HS-5 (cell line): ENCODE measurements around the gene TAF4.
"Not testable (repeated sequence)": the region's sequence is repeated elsewhere in the genome, so short reads cannot be mapped to it uniquely, and the experiment has no call there.

Experiments
- DNase-seq: peaks from one replicate; pipeline ENCODE4 v3.0.0-alpha.2; 2012; ENCODE audit warnings: low read depth

The TAF4 gene, protein sequence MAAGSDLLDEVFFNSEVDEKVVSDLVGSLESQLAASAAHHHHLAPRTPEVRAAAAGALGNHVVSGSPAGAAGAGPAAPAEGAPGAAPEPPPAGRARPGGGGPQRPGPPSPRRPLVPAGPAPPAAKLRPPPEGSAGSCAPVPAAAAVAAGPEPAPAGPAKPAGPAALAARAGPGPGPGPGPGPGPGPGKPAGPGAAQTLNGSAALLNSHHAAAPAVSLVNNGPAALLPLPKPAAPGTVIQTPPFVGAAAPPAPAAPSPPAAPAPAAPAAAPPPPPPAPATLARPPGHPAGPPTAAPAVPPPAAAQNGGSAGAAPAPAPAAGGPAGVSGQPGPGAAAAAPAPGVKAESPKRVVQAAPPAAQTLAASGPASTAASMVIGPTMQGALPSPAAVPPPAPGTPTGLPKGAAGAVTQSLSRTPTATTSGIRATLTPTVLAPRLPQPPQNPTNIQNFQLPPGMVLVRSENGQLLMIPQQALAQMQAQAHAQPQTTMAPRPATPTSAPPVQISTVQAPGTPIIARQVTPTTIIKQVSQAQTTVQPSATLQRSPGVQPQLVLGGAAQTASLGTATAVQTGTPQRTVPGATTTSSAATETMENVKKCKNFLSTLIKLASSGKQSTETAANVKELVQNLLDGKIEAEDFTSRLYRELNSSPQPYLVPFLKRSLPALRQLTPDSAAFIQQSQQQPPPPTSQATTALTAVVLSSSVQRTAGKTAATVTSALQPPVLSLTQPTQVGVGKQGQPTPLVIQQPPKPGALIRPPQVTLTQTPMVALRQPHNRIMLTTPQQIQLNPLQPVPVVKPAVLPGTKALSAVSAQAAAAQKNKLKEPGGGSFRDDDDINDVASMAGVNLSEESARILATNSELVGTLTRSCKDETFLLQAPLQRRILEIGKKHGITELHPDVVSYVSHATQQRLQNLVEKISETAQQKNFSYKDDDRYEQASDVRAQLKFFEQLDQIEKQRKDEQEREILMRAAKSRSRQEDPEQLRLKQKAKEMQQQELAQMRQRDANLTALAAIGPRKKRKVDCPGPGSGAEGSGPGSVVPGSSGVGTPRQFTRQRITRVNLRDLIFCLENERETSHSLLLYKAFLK

DNA sequence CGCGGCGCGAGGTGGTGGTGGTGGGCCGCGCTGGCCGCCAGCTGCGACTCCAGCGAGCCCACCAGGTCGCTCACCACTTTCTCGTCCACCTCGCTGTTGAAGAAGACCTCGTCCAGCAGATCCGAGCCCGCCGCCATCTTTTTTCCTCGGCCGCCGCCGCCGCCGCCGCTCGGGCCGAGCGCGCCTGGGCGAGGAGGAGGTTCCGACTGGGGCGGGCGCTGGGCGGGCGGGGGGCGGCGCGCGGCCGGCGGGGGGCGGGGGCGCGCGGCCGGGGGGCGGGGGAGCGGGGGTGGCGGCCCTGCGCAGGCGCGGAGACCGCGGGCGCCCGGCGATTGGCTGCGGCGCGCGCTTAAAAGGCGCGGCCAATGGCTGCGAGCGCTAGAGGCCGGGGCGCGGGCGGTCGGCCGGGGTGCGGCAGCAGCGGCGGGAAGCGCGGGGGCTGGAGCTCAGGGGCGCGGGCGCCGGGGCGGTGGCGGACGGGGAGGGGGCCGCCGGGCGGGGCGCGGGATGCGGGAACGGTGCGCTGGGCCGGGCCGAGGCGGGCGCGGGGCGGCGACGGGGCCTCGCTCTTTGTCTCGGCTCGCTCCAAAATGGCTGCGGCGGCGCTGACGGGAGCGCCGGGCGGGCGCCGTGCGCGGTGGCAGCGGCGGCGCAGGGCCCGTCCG is at the start of gene TAF4:
Gene TAF4, minus strand, starts transcription at position 208 of the 665 bp plus-strand sequence. Its CDS starts 71 bp downstream, at position 137.
- no peak for DNase-seq

DNA sequence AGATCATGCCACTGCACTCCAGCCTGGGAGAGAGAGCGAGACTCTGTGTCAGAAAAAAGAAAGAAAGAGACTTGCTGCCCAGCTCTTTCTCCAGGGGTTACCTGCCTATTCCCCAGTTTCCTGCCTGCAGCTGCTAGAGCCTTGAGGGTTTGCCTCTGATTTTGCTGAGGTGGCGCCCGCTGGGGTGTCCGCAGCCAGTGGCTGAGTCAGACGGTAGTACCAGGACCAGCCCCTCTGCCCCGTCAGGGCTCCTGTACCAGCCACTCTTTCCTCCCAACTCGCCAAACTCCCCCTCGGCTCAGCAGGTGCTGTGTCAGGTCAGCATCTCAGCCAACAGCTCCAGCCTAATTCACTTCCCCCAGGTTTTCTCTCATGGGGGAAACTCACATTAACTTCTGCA is 49.2 kb upstream of the TAF4 start:
- DNase-seq, result no peak

DNA sequence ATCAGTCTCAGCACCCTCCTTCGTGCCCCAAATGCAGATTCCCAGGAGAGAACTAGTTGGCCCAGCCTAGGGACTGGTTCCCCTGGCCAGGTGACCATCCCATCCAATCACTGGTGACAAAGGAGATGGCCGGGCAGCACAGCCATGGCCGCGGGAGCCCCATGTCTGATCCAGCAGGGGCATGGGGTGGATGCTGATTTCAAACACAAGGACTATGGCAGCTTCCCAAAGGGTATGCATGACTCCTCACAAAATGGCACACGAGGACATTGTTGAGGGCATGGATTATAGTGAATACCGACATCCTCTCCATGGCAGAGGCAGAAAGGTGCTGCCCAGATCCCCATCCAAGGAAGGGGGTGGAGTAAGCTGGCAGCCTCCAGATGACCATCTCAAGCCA is 46.7 kb upstream of the TAF4 start:
- no peak for DNase-seq

DNA sequence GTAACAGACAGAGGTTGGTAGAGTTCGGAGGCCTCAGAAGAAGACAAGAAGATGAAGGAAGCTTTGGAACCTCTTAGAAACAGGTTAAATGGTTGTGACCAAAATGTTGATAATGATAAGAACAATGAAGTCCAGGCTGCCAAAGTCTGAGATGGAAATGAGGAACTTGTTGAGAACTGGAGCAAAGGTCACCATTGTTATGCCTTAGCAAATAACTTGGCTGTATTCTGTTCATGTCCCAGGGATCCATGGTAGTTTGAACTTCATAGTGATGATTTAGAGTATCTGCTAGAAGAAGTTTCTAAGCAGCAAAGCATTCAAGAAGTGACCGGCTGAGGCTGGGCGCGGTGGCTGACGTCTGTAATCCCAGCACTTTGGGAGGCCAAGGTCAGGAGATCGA is 45.5 kb upstream of the TAF4 start:
- DNase-seq, result no peak

DNA sequence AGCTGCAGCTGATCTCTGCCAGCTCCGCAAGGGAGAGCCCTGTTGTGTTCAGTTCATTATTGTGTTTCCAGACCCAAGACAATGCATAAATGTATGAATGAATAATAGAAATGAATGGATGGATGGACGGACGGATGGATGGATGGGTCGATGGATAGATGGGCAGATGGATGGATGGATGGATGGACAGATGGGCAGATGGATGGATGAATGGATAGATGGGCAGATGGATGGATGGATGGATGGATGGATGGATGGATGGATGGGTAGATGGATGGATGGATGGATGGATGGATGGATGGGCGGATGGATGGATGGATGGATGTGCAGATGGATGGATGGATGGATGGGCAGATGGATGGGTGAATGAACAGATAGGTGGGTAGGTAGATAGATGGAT is 39.9 kb upstream of the TAF4 start:
- no peak for DNase-seq

DNA sequence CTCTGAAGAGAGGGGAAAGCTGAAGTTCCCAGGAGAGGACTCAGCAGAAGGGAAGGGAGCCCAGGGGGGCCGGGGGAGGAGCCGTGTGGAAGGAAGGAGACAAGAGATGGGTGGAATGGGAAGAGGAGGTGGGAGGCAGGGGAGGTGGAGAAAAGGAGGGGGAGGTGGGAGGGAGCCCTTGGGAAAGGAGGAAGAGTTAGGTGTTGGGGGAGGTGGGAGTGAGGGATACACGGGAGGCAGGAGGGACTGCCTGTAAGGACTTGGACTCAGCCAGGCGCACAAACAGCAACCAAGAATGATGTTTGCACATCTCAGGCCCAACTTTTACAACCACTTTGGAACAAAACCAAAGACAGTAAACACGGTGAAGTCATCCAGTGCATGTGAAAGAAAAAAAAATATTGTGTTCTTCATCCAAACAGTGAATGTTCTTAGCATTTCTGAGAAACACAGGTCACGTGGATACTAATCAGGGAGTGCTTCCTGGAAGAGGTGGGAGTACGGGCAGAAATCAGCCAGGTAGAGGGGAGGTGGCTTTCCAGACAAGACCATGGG is 39.2 kb upstream of the TAF4 start:
- DNase-seq, result no peak

DNA sequence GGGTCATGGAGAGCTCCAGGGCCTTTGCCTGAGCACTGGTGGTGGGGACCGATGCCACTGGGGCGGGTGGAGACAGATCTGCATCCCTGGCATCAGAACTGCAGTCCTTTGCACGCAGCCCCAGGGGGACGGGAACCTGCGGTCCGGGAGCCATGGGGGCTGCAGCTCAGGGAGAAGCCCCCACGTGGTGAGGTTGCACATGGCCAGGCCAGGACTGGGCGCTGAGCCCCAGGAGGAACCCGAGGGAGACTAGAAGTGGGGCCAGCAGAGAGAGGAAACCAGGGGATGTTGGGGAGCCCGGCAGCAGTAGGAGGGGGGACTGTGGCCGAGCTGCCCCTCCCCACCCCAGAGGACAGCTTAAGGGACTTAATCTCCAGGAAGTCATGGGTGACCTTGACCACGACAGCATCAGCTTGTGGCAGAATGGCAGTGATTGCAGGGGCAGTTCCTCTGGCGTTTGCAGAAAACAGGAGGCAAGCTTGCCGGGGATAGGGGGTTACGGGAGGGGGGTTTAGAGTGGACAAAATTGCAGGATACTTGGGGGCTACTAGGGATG is 38.6 kb upstream of the TAF4 start:
- no peak for DNase-seq

DNA sequence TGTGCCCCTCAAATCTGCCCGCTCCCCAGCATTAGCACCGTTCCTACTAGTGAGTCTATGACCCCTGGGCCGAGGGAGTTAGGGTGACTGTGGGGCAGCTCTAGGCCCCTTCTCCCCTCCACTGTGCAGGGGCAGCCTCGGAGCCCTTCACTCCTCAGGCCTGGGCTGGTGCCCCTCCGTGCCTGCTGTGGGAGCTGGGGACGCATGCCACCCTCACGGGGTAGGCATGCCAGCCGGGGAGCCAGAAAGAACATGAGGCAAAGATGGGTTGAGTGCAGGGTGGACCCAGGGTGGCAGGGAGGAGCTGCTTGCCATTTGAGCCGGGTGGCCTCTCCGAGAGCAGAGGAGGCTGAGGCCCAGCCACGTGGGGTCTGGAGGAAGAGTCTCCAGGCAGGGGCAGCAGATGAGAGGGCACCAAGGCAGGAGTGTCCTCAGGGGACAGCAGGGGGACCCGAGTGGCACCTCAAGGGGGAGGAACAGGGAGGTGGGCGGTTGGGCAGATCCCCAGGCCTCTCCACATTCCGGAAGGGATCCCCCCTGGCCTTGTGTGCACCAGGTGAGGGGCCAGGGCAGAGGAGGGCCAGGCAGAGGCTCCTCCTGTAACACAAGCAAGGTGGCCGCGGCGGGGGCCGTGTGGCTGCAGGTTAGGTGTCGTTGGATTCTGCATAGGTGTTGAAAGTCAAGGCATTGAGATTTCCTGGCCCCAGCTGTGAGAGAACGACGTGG is 38.0 kb upstream of the TAF4 start:
- DNase-seq, result no peak

DNA sequence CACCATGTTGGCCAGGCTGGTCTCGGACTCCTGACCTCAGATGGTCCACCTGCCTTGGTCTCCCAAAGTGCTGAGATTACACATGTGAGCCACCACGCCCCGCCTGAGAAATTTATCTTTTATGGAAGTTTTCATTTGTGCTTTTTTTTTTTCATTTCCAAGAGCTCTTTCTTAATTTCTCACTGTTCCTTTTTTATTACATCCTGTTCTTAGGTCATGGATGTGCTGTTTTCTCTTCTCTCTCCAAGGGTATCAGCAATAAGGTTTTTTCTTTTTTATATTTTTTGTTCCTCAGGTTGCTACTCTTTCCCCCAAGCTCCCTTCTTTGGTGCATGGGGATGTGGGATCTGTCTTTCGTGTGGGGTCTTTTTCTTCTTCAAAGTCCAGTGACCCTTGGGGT is 35.4 kb upstream of the TAF4 start:
- DNase-seq, result no peak

DNA sequence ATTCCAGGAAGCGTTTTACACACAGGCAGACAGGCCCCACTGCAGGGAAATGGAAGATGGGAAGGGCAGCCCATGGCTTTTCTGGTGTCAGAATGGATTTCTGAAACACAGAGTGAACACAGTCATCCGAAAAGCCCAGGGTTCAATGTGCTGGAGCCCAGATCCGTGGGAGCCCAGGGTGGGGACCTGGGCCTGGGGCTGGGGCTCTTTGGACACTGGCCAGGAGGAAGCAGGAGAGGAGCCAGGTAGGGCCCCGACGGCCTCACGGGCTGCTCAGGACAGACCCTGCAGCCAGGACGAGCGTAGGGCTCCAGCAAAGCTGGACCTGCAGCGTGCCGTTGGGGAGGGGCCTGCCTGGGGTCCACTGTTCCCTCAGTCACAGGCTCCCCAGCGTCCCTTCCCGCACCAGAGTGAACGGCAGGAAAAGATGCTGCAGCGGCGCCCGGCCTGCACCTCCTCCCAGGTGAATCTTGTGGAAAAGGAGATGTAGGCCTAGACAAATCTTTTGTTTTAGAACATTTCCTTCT is 32.3 kb upstream of the TAF4 start:
- no peak for DNase-seq

DNA sequence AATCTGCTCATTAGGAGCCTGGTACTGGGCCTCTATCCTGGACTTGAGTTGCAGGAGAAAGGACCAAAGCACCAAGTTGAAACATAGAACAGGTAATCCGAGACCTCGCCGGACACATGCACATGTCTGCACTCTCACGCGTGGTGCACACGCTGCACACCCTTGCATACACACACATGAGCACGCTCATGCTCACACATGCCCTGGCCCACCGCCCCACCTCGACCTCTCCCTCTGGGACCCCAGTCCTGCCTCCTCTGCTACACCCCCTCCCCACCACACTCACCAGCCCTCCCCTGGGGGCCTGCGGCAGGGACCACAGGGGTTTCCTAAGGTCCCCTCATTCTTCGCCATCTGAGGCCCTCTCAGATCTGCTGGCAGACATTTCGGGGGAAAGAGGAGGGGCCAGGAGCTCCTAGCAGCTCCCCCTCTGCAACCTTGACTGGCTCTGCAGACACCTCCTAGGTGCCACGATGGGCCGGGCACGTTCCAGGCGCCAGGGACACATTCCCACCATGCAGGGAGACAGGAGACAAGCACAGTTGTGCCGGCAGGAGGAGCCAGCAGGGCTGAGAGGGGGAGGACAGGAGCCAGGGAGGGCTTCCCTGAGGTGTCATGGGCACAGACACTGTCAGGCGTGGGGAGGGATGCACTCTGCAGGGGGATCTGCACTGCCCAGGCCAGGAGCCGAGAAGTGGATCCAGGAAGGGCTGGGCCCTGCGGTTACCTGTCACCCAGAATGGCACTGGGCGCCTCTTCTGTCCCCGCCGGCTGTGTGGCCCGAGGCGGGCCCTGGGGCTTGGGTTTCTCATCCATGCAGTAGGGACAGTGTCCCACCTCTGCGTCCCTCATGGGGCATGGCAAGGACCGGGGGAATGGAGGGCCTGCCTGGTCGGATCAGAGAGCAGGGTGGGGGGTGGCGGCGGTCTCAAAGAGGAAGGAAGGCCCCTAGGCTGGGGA is 31.0 kb upstream of the TAF4 start:
- DNase-seq, result no peak

DNA sequence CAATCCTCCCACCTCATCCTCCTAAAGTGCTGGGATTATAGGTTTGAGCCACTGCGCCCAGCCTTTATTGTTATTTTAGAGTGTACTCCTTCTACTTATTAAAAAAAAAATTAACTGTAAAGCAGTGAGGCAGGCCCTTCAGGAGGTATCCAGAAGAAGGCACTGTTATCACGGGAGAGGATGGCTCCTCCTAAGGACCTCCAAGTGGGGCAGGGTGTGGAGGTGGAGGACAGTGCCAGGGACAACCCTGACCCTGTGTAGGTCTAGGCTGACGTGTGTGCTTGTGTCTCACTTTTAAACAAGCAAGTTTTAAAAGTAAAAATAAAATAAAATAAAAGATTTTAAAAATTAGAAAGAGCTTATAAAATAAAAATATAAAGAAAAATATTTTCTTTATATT is 23.7 kb upstream of the TAF4 start:
- DNase-seq, result no peak

DNA sequence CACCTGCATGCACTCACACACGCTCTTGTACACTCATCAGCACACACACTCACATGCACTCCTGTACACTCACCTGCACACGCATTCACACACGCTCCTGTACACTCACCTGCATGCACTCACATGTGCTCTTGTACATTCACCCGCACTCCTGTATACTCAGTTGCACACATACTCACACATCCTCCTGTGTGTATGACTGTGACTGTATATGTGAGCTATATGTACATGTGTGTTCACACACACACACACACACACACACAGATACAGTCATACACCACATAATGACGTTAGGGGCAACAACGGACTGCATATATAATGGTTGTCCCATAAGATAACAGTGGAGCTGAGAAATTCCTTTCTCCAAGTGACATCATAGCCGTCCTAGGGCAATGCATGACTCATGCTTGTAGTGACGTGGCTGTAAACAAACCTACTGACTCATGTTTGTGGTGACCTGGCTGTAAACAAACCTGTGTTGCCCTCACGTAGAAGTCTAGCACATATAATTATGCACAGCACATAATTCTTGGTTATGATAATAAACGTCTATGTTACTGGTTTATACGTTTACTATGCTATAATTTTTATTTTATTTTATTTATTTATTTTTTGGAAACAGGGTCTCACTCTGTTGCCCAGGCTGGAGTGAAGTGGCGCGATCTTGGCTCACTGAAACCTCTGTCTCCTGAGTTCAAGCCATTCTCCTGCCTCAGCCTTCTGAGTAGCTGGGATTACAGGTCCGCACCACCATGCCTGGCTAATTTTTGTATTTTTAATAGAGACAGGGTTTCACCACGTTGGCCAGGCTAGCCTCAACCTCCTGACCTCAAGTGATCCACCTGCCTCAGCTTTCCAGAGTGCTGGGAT is 22.8 kb upstream of the TAF4 start:
- peak; percentile 77 for DNase-seq

DNA sequence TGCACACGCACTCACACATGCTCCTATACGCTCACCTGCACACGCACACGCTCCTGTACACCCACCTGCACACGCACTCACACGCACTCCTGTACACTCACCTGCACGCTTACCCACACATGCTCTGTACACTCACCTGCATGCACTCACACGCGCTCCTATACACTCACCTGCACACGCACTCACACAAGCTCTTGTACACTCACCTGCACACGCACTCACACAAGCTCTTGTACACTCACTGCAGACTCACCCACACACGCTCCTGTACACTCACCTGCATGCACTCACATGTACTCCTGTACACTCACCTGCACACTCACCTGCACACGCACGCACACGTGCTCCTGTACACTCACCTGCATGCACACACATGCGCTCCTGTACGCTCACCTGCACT is 22.0 kb upstream of the TAF4 start:
- DNase-seq, result no peak

DNA sequence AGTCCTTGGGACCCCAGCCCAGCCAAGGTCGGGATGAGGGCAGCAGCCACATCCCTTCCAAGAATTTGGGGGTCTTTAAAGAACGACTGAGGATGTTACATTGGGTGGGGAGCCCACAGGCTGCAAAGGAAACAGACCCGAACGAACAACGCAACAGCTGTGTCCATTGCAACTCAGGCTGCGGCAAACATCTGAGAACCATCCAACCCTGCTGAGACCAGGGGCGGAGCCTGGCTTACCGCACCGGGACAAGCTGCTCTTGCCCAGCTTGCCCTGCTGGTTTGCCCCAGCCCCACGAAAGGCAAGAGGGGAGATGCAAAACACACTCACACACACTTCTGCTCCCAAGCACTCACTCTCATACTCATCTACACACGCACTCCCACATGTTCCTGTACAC is 21.5 kb upstream of the TAF4 start:
- no peak for DNase-seq

DNA sequence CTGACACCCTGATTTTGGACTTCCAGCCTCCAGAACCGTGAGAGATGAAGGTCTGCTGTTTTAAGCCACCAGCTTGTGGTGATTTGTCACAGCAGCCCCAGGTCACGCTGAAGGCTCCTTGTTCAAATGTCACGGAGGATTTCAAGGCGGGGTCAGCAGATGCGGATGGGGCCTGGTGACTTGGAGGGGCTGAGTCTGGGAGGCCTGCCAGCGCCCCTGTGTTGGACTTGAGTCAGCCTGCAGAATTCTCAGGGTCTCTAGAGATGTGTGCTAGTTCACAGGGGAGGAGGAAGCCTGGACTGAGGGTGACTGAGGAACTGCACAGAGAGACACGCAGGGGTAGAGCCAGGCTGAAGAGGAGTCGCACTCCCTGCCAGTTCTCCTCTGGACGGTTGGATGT is 19.5 kb upstream of the TAF4 start:
- no peak for DNase-seq

DNA sequence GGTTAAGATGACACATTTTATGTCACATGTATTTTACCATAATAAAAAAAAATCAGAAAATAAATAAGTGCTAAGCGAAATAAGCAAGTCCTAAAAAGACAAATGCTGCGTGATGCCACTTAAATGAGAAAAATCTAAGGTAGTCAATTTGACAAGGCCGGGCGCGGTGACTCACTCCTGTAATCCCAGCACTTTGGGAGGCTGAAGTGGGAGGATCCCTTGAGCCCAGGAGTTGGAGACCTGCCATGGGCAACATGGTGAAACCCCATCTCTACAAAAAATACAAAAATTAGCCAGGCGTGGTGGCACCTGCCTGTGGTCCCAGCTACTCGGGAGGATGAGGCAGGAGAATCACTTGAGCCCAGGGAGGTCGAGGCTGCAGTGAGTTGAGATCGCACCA is 18.5 kb upstream of the TAF4 start:
- not testable (repeated sequence) for DNase-seq

DNA sequence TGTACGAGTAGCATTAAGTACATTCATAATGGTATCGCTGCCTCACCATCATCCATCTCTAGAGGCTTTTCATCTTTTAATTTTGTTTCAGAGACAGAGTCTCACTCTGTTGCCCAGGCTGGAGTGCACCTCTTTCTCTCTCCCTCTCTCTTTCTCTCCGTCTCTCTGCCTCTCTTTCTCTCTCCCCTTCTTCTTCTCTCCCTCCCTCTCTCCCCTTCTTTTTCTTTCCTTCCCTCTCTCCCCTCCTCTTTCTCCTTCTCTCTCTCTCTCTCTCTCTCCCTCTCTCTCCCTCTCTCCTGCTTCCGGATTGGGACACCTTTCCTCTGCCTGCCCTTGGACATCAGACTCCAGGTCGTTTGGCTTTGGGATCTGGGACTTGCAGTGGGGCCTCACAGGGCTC is 17.6 kb upstream of the TAF4 start:
- no peak for DNase-seq
